Kidney epithelial cell (primary cell): ENCODE results near the gene PPP1R13L. TPM values are rescaled to one million over a fixed set of nuclear protein-coding genes. Genes with fewer than 3 reads are reported as not detected.

Experiments
- DNase-seq: peaks from one replicate; pipeline ENCODE4 v3.0.0-alpha.2; 2010; ENCODE audit warnings: low read depth
- H3K27me3 ChIP-seq: 2 replicates; pipeline ENCODE4 v1.6.0; 2011; ENCODE audit warnings: low read length; ENCODE audit not compliant: control insufficient read depth, insufficient read depth
- H3K36me3 ChIP-seq: 2 replicates; pipeline ENCODE4 v1.5.1; 2011; ENCODE audit warnings: low read length; ENCODE audit not compliant: control insufficient read depth, insufficient read depth
- H3K4me3 ChIP-seq: 2 replicates; pipeline ENCODE4 v1.5.1; 2011; ENCODE audit warnings: low read depth, mild to moderate bottlenecking, control low read depth, low read length
- CTCF ChIP-seq: IDR thresholded peaks from 2 replicates; pipeline ENCODE4 v1.5.1; 2011; ENCODE audit warnings: mild to moderate bottlenecking, moderate library complexity, low read length, control low read depth, inconsistent platforms; ENCODE audit not compliant: insufficient read depth, poor library complexity, severe bottlenecking
- total RNA-seq: library from RNA; depleted of rRNA; stranded (reverse); fragments of >200 nt; gene quantifications from 2 replicates; pipeline ENCODE4 v1.2.3, GENCODE V29; 2015

Gene PPP1R13L
- total RNA-seq, 1 donor from 2014 or later: 30.9 TPM

DNA sequence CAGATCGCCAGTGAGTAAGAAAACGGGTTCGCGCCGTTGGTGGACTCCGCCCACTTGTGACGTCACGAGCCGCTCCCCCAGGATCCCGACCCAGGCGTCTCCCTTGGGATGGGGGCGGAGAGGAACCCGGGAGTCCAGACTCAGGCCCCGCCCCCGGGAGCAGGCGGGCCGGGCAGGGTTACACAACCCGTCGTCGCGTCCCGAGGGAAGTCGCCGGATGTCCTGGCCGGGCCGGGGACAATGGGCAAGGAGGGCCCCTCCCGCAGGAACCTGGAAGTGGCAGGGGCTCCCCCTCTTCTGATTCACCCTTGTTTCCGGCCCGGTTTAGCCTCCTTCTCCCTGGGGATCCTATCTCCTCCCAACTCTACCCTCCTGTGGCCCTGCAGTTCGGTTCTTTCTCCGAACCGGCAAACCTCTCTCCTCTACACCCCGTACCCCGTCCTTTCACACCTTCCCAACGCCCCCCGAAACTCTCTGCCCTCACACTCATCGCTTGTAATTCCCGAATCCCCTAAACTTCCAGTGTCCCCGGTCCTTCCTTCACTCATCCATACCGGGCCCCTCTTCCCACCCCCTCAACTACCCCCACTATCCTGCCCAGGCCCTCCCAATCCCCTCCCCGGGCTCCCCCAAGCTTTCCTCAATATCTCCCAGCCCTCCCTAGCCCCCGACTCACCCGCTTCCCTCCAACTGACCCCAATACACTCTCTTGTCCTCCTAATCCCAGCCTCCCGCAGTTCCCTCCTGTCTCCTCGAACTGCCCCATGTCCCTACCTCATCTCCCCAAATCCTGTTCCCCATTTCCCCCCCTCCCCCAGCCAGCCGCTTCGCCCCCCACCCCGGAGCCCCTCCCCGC, 38.8 kb upstream of the PPP1R13L start:
- Histone ChIP-seq H3K4me3 (peak overlapping the region; percentile 47), H3K27me3 (no peaks in the 10 kb centered on the region), H3K36me3 (no peaks in the 10 kb centered on the region)
- TF ChIP-seq CTCF: no peak
- no peak for DNase-seq

GRCh38 chr19:45442778-45443461, 38.1 kb upstream of the PPP1R13L start:
- Histone ChIP-seq H3K36me3 (no peaks in the 10 kb centered on the region), H3K27me3 (no peaks in the 10 kb centered on the region), H3K4me3 (peak overlapping the region; percentile 47)
- no peak for TF ChIP-seq CTCF
- DNase-seq: no peak

DNA sequence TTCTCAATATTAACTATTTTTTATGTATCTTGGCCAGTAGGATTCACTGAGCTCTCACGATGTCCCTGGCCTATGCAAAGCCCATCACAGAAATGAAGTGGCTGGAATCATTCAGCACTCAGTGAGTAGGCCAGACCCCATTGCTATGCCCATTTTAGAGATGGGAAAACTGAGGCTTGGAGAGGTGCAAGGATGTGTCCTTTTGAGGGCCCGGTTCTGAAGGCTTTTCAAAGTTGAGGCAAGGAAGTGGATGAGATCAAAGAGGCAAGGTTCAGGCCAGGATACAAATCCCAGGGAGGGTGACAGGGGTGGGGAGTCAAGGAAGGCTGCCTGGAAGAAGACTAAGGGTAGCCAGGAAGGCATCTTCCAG, 37.5 kb upstream of the PPP1R13L start:
- no peaks in the 10 kb centered on the region for H3K36me3 ChIP-seq
- DNase-seq: no peak
- H3K27me3 ChIP-seq: no peaks in the 10 kb centered on the region
- TF ChIP-seq CTCF: no peak
- no peak overlapping the region for H3K4me3 ChIP-seq

- H3K4me3 ChIP-seq: no peak overlapping the region
- H3K27me3 ChIP-seq: no peaks in the 10 kb centered on the region
- no peak for DNase-seq
- no peaks in the 10 kb centered on the region for H3K36me3 ChIP-seq
- TF ChIP-seq CTCF: no peak
Measured at GRCh38 chr19:45440873-45441654, 36.2 kb upstream of the PPP1R13L start.

DNA sequence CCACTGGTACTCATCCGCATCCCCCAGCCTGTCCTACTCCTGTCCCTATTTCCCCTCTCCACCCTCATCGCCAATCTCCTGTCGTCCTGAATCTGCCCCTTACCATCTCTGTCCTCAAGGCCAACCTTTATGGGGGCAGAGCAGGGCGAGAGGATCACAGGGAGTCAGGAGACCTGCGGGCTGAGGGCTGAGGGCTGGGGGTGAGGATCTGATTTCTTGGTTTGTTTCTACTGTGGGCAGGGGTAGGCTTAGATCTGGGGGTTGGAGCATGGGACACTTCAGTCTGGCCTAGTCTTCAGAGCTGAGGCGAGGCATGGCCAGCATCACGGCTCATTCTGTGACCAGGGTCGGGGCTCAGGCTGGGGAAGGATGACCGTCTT, 35.4 kb upstream of the PPP1R13L start:
- TF ChIP-seq CTCF: no peak

More for the DNA sequence above, 35.4 kb upstream of the PPP1R13L start:
- Histone ChIP-seq H3K27me3 (no peaks in the 10 kb centered on the region), H3K4me3 (peak overlapping the region; percentile 49), H3K36me3 (no peaks in the 10 kb centered on the region)
- DNase-seq: no peak
